ENCODE data around the gene SPAG16. TPM values are rescaled to one million over a fixed set of nuclear protein-coding genes. Genes with fewer than 3 reads are reported as not detected.

The SPAG16 gene
- polyA plus RNA-seq, 2 of the 4 experiments (the other 2 are of a cell fraction) = 19.1 to 27.6 TPM

- Histone ChIP-seq H3K4me3 (no peak overlapping the region), H3K4me1 (no peaks in the 10 kb centered on the region), H3K27ac (no peak overlapping the region), H3K4me2 (no peak overlapping the region), H3K9me3 (no peaks in the 10 kb centered on the region)
- 40% methylated on average over 2 of the region's 2 CpGs for WGBS (ENCODE audit: missing lambda C conversion rate)
- ChIA-PET CTCF (interaction anchor here (0.6 kb wide), 1 partner anchor 1737 kb away, joined by 3 read pairs; no protein-coding TSS in a partner anchor), POLR2A (no interaction called here)
- FAIRE-seq (no peak), ATAC-seq (no peak), DNase-seq (ENCODE audit: low read depth in 1 of 2, low spot score in 1 of 2) (no peak)
- TF ChIP-seq HES2 (IDR thresholded peaks at IDR 0.05) = no peak
- no peak for TF ChIP-seq ZFP36 (IDR thresholded peaks at IDR 0.05; ENCODE audit: borderline replicate concordance, partially characterized antibody)
- TF ChIP-seq MAX (IDR thresholded peaks at IDR 0.05) = no peak
- no peak for TF ChIP-seq CHD2 (IDR thresholded peaks at IDR 0.05; ENCODE audit: low read length, partially characterized antibody)
These were observed 900.2 kb downstream of the SPAG16 start for GRCh38 chr2:214184461-214184860.

GRCh38 chr2:214185546-214185945, 901.3 kb downstream of the SPAG16 start:
- CTCF ChIA-PET = no interaction called here
- FAIRE-seq = no peak

GRCh38 chr2:214192711-214193110, 908.4 kb downstream of the SPAG16 start:
- no peak for DNase-seq (ENCODE audit: low read depth in 1 of 2, low spot score in 1 of 2)
- no peak for FAIRE-seq
- 57% methylated on average over 3 of the region's 3 CpGs for WGBS (ENCODE audit: missing lambda C conversion rate)
- POLR2A ChIA-PET = no interaction called here
- Histone ChIP-seq H3K4me2 (no peak overlapping the region), H3K4me3 (no peak overlapping the region), H3K27ac (no peak overlapping the region), H3K9me3 (no peaks in the 10 kb centered on the region), H3K4me1 (peaks cover 9% of the 10 kb centered on the region; the same call in 1 of the 3 replicates)
- no peak for TF ChIP-seq CHD2 (IDR thresholded peaks at IDR 0.05; ENCODE audit: low read length, partially characterized antibody)
- TF ChIP-seq HEYL (CRISPR knock-in tag; IDR thresholded peaks at IDR 0.05) = no peak
- TF ChIP-seq E2F6 (IDR thresholded peaks at IDR 0.05; ENCODE audit: borderline replicate concordance, low read depth) = no peak
- no peak for TF ChIP-seq MAZ (IDR thresholded peaks at IDR 0.05; ENCODE audit: borderline replicate concordance, low read depth, low read length)
- TF ChIP-seq HOXA7 (CRISPR knock-in tag; IDR thresholded peaks at IDR 0.05) = no peak
- TF ChIP-seq EHF (CRISPR knock-in tag; IDR thresholded peaks at IDR 0.05) = no peak
- TF ChIP-seq RNF2 (IDR thresholded peaks at IDR 0.05; ENCODE audit: borderline replicate concordance, low read depth) = no peak
- TF ChIP-seq MYC (IDR thresholded peaks at IDR 0.05; ENCODE audit: borderline replicate concordance, low read length) = no peak
- ATAC-seq = no peak
- CTCF ChIA-PET = interaction anchor here (0.7 kb wide), 1 partner anchor 11 kb away, joined by 3 read pairs; no protein-coding TSS in a partner anchor

More at GRCh38 chr2:214185546-214185945, 901.3 kb downstream of the SPAG16 start:
- POLR2A ChIA-PET = no interaction called here
- H3K4me2 ChIP-seq = no peak overlapping the region
- H3K27ac ChIP-seq = no peak overlapping the region
- H3K4me3 ChIP-seq = no peak overlapping the region
- ATAC-seq (no peak), DNase-seq (ENCODE audit: low read depth in 1 of 2, low spot score in 1 of 2) (no peak)
- no peak for TF ChIP-seq FOSB (CRISPR knock-in tag; IDR thresholded peaks at IDR 0.05)
- TF ChIP-seq TFCP2L1 (CRISPR knock-in tag; IDR thresholded peaks at IDR 0.05) = no peak
- no peak for TF ChIP-seq ZFP36 (IDR thresholded peaks at IDR 0.05; ENCODE audit: borderline replicate concordance, partially characterized antibody)
- no peak for TF ChIP-seq CEBPB (IDR thresholded peaks at IDR 0.05)
- no peak for TF ChIP-seq MYC (IDR thresholded peaks at IDR 0.05; ENCODE audit: borderline replicate concordance, low read length)
- no peak for TF ChIP-seq HOXB5 (CRISPR knock-in tag; IDR thresholded peaks at IDR 0.05)
- TF ChIP-seq JUNB (IDR thresholded peaks at IDR 0.05) = no peak
- no peak for TF ChIP-seq FOSL2 (IDR thresholded peaks at IDR 0.05)
- TF ChIP-seq FOSL2 (CRISPR knock-in tag; IDR thresholded peaks at IDR 0.05) = no peak
- no peak for TF ChIP-seq JUN (IDR thresholded peaks at IDR 0.05)
- no peak for TF ChIP-seq HOXB13 (CRISPR knock-in tag; IDR thresholded peaks at IDR 0.05; ENCODE audit: low read depth)
- no peak for TF ChIP-seq CBX2 (IDR thresholded peaks at IDR 0.05; ENCODE audit: borderline replicate concordance, low read depth)
- TF ChIP-seq NFE2L2 (conservative IDR thresholded peaks at IDR 0.05; ENCODE audit: low read length) = no peak
- TF ChIP-seq BCL3 (IDR thresholded peaks at IDR 0.05) = no peak
- no peaks in the 10 kb centered on the region for H3K4me1 ChIP-seq
- 28% methylated on average over 2 of the region's 2 CpGs for WGBS (ENCODE audit: missing lambda C conversion rate)
- H3K9me3 ChIP-seq = no peaks in the 10 kb centered on the region

All from A549 (cell line).